NCI-H82 treated with DMSO at 0.1 percent for 48 hours (cell line): ENCODE data around the gene HMX1.

Source experiments
- DNase-seq: peaks from one replicate; lab custom pipeline; 2025; ENCODE audit not compliant: unreplicated experiment; lab: John Stamatoyannopoulos, UW

HMX1 gene

GRCh38 chr4:8820178-8821102, 51.2 kb downstream of the HMX1 start:
- DNase-seq: no peak

GRCh38 chr4:8819473-8820177, 52.0 kb downstream of the HMX1 start:
- DNase-seq: no peak

- no peak for DNase-seq
Observed at GRCh38 chr4:8819019-8819418, 52.6 kb downstream of the HMX1 start.

GRCh38 chr4:8818063-8818881, 53.4 kb downstream of the HMX1 start:
- DNase-seq: no peak

GRCh38 chr4:8817813-8818062, 53.9 kb downstream of the HMX1 start:
- no peak for DNase-seq

- DNase-seq: no peak
Observed at GRCh38 chr4:8817096-8817812, 54.4 kb downstream of the HMX1 start.
